K562 (cell line): ENCODE results near the gene FOXN3.

Experiments used
- AFF4 ChIP-seq: sonication (generic); formaldehyde crosslinking; IDR thresholded peaks from 2 replicates; pipeline ENCODE4 v1.8.0; 2023; ENCODE audit warnings: mild to moderate bottlenecking, missing genetic modification reagents
- BMI1 ChIP-seq: fragments of 150-350 bp; IDR thresholded peaks from 2 replicates; pipeline ENCODE4 v1.6.1; 2014; ENCODE audit warnings: low read length
- CTCF ChIP-seq, 3 experiments: IDR thresholded peaks in 2 of 3; conservative IDR thresholded peaks in 1 of 3; 2 replicates each; pipeline ENCODE4 v1.5.1; 2011 to 2012; ENCODE audit warnings: low read length in 3 of 3, mild to moderate bottlenecking in 3 of 3, control low read depth in 2 of 3, improper control_type of control experiment in 1 of 3, inconsistent platforms in 1 of 3, low read depth in 1 of 3, mixed read lengths in 1 of 3, moderate library complexity in 1 of 3; ENCODE audit not compliant: insufficient read depth in 2 of 3
- E2F8 ChIP-seq: fragments of 450-650 bp; IDR thresholded peaks from 2 replicates; pipeline ENCODE4 v1.7.1; 2018; ENCODE audit warnings: mild to moderate bottlenecking, low read depth; ENCODE audit not compliant: partially characterized antibody
- EP300 ChIP-seq: IDR thresholded peaks from 2 replicates; pipeline ENCODE4 v1.6.1; 2012; ENCODE audit warnings: low read length, improper control_type of control experiment
- EZH2 ChIP-seq: IDR thresholded peaks from 2 replicates; pipeline ENCODE4 v1.6.1; 2012; ENCODE audit warnings: low read depth, mild to moderate bottlenecking, inconsistent platforms, low read length, borderline replicate concordance
- ILK ChIP-seq: fragments of 450-650 bp; IDR thresholded peaks from 2 replicates; pipeline ENCODE4 v1.6.1; 2016; ENCODE audit warnings: missing genetic modification characterization, low read depth, mild to moderate bottlenecking, missing compliant biosample characterization, moderate library complexity, borderline replicate concordance
- IRF2 ChIP-seq: sonication (generic); formaldehyde crosslinking; IDR thresholded peaks from 2 replicates; pipeline ENCODE4 v1.8.1; 2022; ENCODE audit warnings: mild to moderate bottlenecking, missing genetic modification reagents
- NFATC3 ChIP-seq: fragments of 450-650 bp; IDR thresholded peaks from 2 replicates; pipeline ENCODE4 v1.6.1; 2017; ENCODE audit warnings: mild to moderate bottlenecking
- POLR2A ChIP-seq: fragments of 450-650 bp; conservative IDR thresholded peaks from 2 replicates; pipeline ENCODE4 v1.6.1; 2016
- RCOR1 ChIP-seq, 2 experiments: IDR thresholded peaks; 2 replicates each; pipeline ENCODE4 v1.6.1; 2012; ENCODE audit warnings: low read depth in 2 of 2, low read length in 2 of 2, borderline replicate concordance in 1 of 2, improper control_type of control experiment in 1 of 2
- SMC3 ChIP-seq: conservative IDR thresholded peaks from 2 replicates; pipeline ENCODE4 v1.6.1; 2011; ENCODE audit warnings: low read depth, low read length, improper control_type of control experiment; ENCODE audit not compliant: insufficient read depth
- UBTF ChIP-seq, 2 experiments: IDR thresholded peaks; 2 replicates each; pipeline ENCODE4 v1.6.1; 2012; ENCODE audit warnings: improper control_type of control experiment in 2 of 2, low read depth in 2 of 2, low read length in 2 of 2, borderline replicate concordance in 1 of 2
- ZNF639 ChIP-seq, 2 experiments: fragments of 200-800 bp in 1 of 2; sonication (Bioruptor generic) in 1 of 2; sonication (generic) in 1 of 2; formaldehyde crosslinking in 1 of 2; IDR thresholded peaks in 1 of 2; conservative IDR thresholded peaks in 1 of 2; 2 replicates each; pipeline versions ENCODE4 v1.5.0 to v1.6.1; 2016 to 2020; ENCODE audit warnings: missing compliant biosample characterization in 1 of 2, missing genetic modification characterization in 1 of 2, missing genetic modification reagents in 1 of 2

GRCh38 chr14:89247457-89248122 is 169.4 kb downstream of the FOXN3 start:
- TF ChIP-seq NFATC3 = no peak
- no peak for TF ChIP-seq AFF4 (CRISPR knock-in tag)
- no peak for TF ChIP-seq IRF2 (CRISPR knock-in tag)
- TF ChIP-seq CTCF (IDR thresholded peaks at IDR 0.05 in 2 of 3, conservative IDR thresholded peaks at IDR 0.05 in 1 of 3; ENCODE audit: insufficient read depth in 2 of 3, low read depth in 1 of 3, low read length in 3 of 3) = no peak
- TF ChIP-seq POLR2A = no peak
- no peak for TF ChIP-seq EP300
- no peak for TF ChIP-seq E2F8
- no peak for TF ChIP-seq BMI1
- TF ChIP-seq UBTF (IDR thresholded peaks at IDR 0.05; ENCODE audit: borderline replicate concordance in 1 of 2, low read depth in 2 of 2, low read length in 2 of 2) = no peak
- TF ChIP-seq RCOR1 (IDR thresholded peaks at IDR 0.05; ENCODE audit: borderline replicate concordance in 1 of 2, low read depth in 2 of 2, low read length in 2 of 2) = no peak
- no peak for TF ChIP-seq EZH2
- no peak for TF ChIP-seq ILK (tag)
- no peak for TF ChIP-seq ZNF639 (CRISPR knock-in tag; conservative IDR thresholded peaks at IDR 0.05 in 1 of 2, IDR thresholded peaks at IDR 0.05 in 1 of 2)
- no peak for TF ChIP-seq SMC3
